GM18505 (cell line): ENCODE measurements around the gene GOLGA6A.
"Not testable (repeated sequence)": the region's sequence is repeated elsewhere in the genome, so short reads cannot be mapped to it uniquely, and the experiment has no call there.

Experiments
- ATAC-seq: cut with Tn5 transposase; IDR thresholded peaks from one replicate; pipeline ENCODE4 v1.9.1; 2021; ENCODE audit not compliant: unreplicated experiment
- POLR2A ChIP-seq: IDR thresholded peaks from 4 replicates; pipeline ENCODE4 v1.6.1; 2011; ENCODE audit warnings: borderline replicate concordance; ENCODE audit not compliant: insufficient read depth, insufficient read length; ENCODE audit errors: extremely low read depth

The GOLGA6A gene

GRCh38 chr15:74082450-74082849, at the start of gene GOLGA6A:
GOLGA6A (minus strand) TSS chr15:74082550; CDS start chr15:74082509, 41 bp downstream.
- ATAC-seq: not testable (repeated sequence)

- no peak for TF ChIP-seq POLR2A
Observed at GRCh38 chr15:74131628-74132413, 49.5 kb upstream of the GOLGA6A start.

GRCh38 chr15:74130849-74131627, 48.7 kb upstream of the GOLGA6A start:
- TF ChIP-seq POLR2A: no peak

More at GRCh38 chr15:74131628-74132413, 49.5 kb upstream of the GOLGA6A start:
- ATAC-seq: no peak

GRCh38 chr15:74130155-74130848, 48.0 kb upstream of the GOLGA6A start, which contains the start of gene ISLR2:
ISLR2 (plus strand) TSS chr15:74130586; CDS start chr15:74132755, 2,169 bp downstream.
- TF ChIP-seq POLR2A: no peak
- no peak for ATAC-seq

More at GRCh38 chr15:74130849-74131627, 48.7 kb upstream of the GOLGA6A start:
- no peak for ATAC-seq

GRCh38 chr15:74129586-74130154, 47.3 kb upstream of the GOLGA6A start:
- no peak for TF ChIP-seq POLR2A
- no peak for ATAC-seq

- ATAC-seq: no peak
- no peak for TF ChIP-seq POLR2A
Observed at GRCh38 chr15:74128785-74129585, 46.6 kb upstream of the GOLGA6A start.

GRCh38 chr15:74127954-74128784, 45.8 kb upstream of the GOLGA6A start:
- TF ChIP-seq POLR2A: no peak
- ATAC-seq: no peak

GRCh38 chr15:74127255-74127953, 45.1 kb upstream of the GOLGA6A start:
- TF ChIP-seq POLR2A: no peak
- ATAC-seq: no peak

- TF ChIP-seq POLR2A: no peak
- ATAC-seq: no peak
Observed at GRCh38 chr15:74124759-74125158, 42.4 kb upstream of the GOLGA6A start.

- ATAC-seq: no peak
- no peak for TF ChIP-seq POLR2A
Observed at GRCh38 chr15:74124196-74124595, 41.8 kb upstream of the GOLGA6A start.

GRCh38 chr15:74123658-74124057, 41.3 kb upstream of the GOLGA6A start:
- no peak for TF ChIP-seq POLR2A
- ATAC-seq: no peak
